GM21723 (cell line): ENCODE data around the gene SERAC1.
"Not testable (repeated sequence)": the region's sequence is repeated elsewhere in the genome, so short reads cannot be mapped to it uniquely, and the experiment has no call there.

ENCODE experiments used
- ATAC-seq: cut with Tn5 transposase; IDR thresholded peaks from one replicate; pipeline ENCODE4 v1.9.1; 2021; ENCODE audit warnings: mild to moderate bottlenecking, moderate library complexity; ENCODE audit not compliant: unreplicated experiment

The SERAC1 gene

DNA sequence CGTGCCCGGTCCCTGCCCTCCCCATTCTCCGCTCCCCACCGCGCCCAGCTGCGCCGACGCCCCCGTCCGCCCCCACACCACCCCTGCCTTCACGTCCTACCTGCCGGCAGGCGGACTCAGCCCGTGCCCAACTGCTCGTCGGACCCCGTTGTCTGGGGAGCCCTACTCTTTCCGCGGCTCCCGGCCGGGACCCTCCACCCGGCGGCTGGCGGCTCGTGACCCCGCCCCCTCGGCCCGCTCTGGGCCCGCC lies at the start of gene SERAC1:
TSS of gene SERAC1 (minus strand) at position 223 of the 250 bp plus-strand sequence. CDS start 9,899 bp downstream, outside the sequence.
- peak; percentile 41 for ATAC-seq

DNA sequence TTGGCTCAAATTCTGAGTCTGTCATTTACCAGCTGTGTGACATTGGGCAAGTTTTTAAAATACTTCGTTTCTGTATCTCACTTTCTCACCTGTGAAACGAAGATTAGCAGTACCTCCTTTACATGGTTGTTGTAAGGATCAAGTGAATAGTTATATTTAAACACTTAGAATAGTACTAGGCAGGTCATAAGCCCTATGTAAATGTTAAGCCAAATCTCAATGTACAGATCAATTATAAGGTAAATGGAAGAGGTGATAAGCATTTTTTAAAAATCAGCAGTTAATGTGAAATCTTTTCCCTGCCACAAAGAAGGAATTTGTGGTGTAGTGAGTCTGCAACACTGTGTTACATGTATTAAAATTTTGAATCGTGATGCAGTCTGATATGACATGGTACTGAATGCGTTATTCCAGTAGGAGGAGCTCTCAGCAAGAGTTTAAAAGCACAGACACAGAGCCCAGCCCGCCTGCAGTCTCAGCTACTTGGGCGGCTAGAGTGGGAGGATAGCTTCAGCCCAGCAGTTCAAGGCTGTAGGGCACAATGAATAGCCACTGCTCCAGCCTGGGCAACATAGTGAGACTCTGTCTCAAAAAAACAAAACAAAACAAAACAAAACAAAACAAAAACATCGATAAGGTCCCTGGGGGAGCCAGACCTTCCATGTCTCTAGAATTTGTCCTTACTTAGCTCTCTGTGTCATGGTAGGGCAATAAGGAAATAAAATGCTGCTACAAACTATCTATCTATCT lies 46.0 kb upstream of the SERAC1 start:
- peak; percentile 93 for ATAC-seq

DNA sequence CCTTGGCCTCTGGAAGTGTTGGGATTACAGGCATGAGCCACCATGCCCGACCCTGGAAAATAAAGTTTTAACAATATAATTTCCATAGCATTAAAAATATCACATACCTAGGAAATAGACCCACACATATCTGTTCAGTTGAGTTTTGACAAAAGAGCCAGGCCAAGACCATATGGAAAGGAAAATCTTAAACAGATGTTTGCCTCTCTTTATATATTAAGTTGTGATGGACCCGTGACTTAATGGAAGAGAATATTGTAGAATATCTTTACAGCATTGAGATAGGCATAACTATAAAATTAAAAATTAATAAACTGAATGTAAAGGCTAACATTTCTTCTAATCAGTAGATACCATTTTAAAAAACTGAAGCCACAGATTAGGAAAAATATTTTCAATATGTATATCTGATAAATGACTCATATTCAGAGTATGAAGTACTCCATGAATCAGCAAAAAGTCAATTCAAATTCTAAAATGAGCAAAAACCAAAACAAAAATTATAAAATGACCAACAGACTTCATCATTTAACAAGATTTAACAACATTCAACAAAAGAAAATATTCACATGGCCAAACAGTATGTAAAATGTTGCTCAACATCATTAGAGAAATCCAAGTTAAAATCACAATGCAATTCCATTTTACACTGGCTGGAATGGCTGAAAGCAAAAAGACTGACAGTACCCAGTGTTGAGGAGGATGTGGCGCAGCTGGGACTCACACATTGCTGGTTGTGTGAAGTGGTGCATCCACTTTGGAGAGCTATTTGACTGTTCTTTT lies 43.4 kb upstream of the SERAC1 start:
- no peak for ATAC-seq

DNA sequence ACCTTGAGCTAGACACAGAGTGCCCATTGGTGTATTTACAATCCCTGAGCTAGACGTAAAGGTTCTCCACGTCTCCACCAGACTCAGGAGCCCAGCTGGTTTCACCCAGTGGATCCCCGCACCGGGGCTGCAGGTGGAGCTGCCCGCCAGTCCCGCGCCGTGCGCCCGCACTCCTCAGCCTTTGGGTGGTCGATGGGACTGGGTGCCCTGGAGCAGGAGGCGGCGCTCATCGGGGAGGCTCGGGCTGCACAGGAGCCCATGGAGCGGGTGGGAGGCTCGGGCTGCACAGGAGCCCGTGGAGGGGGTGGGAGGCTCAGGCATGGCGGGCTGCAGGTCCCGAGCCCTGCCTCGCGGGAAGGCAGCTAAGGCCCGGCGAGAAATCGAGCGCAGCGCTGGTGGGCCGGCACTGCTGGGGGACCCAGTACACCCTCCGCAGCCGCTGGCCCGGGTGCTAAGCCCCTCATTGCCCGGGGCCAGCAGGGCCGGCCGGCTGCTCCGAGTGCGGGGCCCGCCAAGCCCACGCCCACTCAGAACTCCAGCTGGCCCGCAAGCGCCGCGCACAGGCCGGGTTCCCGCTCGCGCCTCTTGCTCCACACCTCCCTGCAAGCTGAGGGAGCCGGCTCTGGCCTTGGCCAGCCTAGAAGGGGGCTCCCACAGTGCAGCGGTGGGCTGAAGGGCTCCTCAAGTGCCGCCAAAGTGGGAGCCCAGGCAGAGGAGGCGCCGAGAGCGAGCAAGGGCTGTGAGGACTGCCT lies 41.7 kb upstream of the SERAC1 start:
- not testable (repeated sequence) for ATAC-seq

DNA sequence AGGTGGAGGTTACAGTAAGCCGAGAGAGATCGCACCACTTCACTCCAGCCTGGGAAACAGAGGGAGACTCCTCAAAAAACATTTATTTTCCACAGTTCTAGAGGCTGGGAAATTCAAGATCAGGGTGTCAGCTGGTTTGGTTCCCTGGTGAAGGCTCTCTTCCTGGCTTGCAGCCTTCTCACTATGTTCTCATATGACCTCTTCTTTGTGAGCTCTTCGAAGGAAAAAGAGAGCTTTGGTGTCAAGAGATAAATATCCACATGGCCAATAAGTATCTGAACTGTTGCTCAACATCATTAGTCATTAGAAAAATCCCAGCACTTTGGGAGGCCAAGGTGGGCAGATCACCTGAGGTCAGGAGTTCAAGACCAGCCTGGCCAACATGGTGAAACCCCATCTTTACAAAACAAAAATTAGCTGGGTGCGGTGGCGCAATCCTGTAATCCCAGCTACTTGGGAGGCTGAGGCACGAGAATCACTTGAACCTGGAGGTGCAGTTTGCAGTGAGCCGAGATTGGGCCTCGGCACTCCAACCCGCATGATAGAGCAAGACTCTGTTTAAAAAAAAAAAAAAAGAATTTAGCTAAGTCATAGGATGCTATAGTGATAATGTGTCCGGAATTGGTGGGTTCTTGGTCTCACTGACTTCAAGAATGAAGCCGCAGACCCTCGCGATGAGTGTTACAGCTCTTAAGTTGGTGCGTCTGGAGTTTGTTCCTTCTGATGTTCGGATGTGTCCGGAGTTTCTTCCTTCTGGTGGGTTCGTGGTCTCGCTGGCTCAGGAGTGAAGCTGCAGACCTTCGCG lies 40.4 kb upstream of the SERAC1 start:
- not testable (repeated sequence) for ATAC-seq

DNA sequence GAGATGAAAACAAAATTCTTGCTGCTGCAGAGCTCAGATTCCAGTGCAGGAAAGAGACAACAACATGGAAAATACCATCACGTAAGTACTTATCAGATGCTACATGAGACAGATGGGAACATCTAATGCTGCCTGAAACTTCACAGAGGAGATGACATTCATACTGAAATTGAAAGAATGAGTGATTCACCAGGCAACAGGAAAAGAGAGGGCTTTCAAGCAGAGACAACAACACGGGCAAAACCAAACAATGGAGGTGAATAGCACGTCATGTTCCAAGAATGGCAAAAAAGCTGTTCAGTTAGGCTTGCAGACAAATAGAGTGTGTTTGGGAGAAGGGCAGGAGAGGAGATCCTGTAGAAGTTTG lies 39.3 kb upstream of the SERAC1 start:
- ATAC-seq, result peak; percentile 97

DNA sequence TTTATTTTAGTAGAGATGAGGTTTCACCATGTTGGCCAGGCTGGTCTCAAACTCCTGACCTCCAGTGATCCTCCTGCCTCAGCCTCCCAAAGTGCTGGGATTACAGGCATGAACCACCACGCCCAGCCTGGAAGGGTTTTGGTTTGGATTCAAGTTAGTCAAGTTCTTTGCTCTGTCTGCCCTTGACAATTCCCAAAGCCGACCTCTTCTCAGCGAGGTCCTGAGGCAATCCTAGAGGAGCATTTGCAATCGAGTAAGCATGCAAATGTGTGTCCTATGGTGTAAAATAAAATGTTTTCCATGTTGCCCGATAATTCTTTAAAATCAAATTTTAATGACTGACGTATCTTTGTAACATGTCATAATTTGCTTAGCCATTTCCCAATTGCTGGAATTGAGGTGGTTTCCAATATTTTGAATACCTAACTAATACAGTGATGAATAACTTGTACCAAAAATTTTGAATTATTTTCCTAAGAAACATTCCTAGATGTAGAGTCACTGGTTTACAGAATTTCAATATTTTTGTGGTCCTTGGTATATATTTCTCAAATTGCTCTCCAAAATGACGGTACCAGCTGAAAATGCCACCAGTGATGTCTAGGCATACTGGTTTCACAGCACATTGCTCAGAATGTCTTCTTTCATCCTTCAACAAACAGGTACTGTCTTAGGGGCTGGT lies 38.8 kb upstream of the SERAC1 start:
- no peak for ATAC-seq

DNA sequence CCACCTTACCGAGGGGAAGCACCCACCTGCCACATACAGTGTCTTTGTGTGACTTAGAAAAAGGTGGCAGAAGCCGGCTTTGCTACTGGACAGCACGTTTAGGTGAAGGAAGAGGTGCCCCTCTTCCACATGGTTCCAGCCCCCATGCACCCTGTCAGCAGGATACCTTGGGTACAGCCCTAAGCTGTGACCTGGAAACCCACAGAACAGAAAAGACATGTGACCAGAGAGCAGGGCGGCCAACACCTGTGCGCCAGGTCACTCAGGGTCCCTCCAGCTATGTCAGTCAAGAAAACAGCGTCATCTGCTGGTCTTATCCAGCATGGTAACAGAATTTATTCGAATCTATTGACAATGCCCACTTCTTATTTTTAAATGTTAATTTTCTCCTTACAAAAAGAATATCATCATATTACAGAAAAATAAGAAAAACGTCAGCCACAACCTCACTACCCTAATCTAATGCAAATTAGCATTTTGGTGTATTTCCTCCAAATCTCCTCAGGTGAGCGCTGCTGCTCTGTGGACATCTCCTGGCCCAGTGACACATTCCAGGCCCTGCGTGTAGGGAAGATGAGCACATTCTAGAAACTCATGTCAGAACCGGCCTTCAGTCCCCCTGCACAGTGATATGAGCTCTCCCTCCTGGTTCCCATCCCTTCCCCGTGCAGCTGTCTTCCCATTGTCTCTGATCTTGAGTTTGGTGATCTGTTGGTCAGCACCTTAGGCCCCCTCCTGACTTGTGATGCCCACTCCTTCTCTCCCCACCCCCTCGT lies 37.3 kb upstream of the SERAC1 start:
- ATAC-seq, result no peak

DNA sequence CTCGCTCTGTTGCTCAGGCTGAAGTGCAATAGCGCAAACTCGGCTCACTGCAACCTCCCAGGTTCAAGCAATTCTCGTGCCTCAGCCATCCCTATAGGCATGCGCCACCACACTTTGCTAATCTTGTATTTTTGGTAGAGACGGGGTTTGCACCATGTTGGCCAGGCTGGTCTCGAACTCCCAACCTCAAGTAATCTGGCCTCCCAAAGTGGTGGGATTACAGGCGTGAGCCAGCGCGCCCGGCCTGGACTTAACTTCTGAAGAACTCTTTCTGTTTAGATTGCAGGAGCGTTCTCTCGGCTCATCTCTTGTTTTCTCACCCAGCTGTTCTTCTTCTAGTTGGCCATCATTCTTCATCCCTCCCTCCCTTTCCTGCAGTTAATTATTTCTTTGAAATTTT lies 30.4 kb upstream of the SERAC1 start:
- no peak for ATAC-seq

DNA sequence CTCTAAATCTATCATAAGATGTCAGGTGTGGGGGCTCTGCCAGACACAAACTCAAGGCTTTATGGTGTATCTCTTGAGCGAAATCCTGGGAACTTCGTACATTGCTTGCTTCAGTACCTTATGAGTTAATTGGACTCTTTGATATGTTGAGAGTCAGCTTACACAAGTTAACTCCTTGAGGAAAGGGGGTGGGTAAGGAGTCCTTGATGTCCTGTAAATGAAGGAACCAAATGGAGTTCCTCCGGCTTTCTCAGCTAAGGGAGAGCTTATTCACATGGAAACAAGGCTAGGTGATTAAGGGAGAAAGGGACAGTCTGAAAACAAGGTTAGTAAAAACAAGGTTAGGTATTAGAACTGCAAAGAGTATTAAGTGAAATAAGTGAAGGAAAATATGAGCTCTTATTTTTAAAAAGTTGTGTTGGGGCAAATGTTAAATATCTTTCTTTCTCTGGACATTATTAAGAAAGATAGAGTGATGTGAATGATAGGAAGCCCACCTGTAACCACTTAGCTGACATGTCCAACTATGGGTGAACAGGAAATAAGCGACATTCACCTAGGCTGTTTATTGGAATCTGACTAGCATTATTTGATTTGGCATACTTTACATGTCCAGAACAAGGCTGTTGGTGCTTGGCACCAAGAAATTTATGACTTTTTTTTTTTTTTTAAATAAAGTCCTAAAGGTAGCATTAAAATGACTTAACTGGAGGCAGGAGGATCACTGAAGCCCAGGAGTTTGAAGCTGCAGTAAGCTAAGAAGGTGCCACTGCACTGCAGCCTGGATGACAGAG lies 26.6 kb upstream of the SERAC1 start:
- ATAC-seq, result no peak

DNA sequence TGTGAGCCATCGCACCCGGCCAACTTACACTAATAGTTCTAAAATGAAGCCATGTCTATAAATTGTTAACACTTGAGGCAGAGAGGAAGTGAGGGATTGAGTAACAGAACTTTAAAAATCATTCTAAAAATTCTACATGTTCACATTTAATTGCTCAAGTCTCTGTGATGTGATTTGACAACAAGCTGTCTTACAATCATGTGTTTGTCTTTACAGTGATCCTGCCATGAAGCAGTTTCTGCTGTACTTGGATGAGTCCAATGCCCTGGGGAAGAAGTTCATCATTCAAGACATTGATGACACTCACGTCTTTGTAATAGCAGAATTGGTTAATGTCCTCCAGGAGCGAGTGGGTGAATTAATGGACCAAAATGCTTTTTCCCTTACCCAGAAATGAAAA lies 23.7 kb upstream of the SERAC1 start:
- ATAC-seq, result no peak

DNA sequence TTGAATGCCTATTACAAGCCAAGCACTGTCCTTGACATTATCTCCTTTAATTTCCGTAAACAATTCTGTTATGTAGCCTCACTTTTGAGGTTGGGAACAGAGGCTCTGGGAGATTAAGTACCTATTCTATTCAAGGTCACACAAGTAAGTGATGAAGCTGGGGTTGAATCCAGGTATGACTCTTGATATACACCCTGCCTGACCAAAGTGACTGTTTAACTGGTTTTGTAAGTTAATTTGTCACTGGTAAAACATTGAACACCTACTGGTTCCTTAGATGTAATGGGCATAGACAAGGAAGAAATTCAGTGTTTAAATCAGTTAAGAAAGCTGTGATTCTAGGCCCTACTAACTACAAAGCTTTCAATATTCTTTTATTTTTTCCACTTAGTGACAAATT lies 23.0 kb upstream of the SERAC1 start:
- no peak for ATAC-seq

DNA sequence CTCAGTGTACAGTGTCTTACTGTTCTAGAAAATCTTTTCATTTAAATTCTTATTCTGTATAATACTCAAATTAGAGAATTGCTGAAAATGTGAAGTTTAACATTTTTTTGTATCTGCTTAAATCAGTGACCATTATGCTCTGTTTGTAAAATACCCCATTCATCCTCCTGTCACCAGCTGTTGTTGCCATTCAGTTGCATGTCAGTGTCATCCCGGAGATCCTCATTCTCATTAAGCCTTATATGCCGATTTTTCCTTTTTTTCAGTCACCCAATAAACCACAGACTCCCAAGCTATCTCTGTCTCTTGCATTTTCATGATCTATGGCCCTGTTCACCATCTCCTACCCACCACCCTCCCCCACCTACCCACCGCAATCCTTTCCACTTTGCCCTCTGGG lies 20.5 kb upstream of the SERAC1 start:
- no peak for ATAC-seq

DNA sequence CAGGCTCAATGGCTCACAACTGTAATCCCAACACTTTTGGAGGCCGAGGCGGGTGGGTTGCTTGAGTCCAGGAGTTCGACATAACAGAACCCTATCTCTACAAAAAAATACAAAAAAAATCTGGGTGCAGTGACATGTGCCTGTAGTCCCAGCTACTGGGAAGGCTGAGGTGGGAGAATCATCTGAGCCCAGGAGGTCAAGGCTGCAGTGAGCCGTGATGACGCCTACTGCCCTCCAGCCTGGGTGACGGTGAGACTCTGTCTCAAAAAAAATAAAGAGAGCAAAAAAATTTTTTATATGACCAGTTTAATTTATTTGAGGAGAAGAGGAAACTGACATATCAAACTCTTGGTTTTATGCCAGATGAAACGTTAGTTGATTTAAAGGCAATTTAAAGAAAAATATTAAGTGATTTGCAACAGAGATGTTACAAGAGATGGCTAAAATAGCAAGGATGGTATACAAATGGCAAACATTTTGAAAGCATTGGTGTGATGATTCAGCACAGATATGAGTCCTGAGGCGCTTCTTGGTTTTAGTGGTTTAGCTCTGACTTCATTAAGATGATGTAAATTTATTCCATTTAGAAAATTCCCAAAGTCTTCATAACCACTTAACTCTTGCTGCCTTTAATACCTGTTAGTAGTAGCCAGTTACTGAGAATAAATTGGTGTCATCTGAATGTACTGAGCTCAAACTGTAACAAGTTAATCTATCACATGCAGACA lies 17.8 kb upstream of the SERAC1 start:
- ATAC-seq, result no peak

DNA sequence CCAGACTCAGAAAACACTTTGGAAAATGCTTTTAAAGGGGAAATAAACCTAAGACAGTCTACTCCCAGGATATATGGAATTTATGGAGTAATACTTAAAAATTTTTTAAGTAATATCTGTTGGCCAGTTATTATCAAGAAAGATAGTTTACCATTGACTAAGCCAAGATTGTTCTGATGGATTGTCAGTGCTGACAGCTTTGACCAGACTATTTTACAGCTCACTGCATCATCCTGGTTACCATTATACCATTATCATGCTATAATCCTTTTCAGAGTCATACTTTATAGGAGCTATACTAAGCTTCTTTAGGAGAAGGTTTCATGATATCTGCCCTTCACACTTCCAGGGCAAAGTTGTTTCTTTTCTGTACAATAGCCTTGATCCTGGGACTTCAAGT lies 16.5 kb upstream of the SERAC1 start:
- no peak for ATAC-seq

DNA sequence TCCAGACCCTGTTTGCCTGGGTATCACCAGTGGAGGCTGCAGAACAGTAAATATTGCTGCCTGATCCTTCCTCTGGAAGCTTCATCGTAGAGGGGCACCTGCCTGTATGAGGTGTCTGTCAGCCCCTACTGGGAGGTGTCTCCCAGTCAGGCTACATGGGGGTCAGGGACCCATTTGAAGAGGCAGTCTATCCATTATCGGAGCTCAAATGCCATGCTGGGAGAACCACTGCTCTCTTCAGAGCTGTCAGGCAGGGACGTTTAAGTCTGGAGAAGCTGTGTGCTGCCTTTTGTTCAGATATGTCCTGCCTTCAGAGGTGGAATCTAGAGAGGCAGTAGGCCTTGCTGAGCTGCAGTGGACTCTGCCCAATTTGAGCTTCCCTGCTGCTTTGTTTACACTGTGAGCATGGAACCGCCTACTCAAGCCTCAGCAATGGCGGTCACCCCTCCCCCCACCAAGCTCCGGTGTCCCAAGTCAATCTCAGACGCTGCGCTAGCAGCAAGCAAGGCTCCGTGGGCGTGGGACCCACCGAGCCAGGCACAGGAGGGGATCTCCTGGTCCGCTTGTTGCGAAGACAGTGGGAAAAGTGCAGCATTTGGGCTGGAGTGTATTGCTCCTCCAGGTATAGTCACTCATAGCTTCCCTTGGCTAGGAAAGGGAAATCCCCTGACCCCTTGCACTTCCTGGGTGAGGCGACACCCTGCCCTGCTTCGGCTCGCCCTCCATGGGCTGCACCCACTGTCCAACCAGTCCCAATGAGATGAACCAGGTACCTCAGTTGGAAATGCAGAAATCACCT lies 15.3 kb upstream of the SERAC1 start:
- not testable (repeated sequence) for ATAC-seq

DNA sequence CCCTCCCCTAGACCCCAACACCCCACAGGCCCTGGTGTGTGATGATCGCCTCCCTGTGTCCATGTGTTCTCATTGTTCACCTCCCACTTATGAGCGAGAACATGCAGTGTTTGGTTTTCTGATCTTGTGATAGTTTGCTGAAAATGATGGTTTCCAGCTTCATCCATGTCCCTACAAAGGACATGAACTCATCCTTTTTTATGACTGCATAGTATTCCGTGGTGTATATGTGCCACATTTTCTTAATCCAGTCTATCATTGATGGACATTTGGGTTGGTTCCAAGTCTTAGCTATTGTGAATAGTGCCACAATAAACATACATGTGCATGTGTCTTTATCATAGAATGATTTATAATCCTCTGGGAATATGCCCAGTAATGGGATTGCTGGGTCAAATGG lies 9.7 kb upstream of the SERAC1 start:
- not testable (repeated sequence) for ATAC-seq

DNA sequence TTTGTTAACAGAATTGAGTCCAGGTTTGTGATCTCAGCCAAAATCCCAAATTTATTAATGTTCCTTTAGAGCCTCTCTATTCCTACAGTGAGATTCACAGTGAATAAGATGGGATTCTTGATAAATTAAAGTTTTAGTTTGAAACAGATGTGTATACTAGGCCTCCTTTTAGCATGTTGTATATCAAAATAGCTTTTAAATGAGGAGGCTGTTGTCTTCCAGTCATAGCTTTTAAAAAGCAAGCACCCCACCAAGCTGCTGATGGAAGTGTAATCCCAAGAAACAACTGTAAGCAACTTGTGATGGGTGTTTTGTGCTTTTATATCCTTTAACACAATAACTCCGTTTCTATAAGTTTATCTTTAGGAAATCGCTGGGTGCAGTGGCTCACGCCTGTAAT lies 7.0 kb upstream of the SERAC1 start:
- no peak for ATAC-seq
